GM19043 (cell line): ENCODE measurements around the gene TUBA1C.

Source experiments
- ATAC-seq: cut with Tn5 transposase; IDR thresholded peaks from one replicate; pipeline ENCODE4 v1.9.1; 2021; ENCODE audit warnings: low read depth; ENCODE audit not compliant: unreplicated experiment

TUBA1C gene

GRCh38 chr12:49264873-49265792, at the start of gene TUBA1C:
TSS of gene TUBA1C (plus strand) at chr12:49265082. CDS start at chr12:49265182, 100 bp downstream.
- peak; percentile 83 for ATAC-seq

GRCh38 chr12:49219417-49220026, 45.4 kb upstream of the TUBA1C start:
- no peak for ATAC-seq

- no peak for ATAC-seq
Measured at GRCh38 chr12:49220972-49221371, 43.9 kb upstream of the TUBA1C start.

GRCh38 chr12:49223122-49223521, 41.8 kb upstream of the TUBA1C start:
- no peak for ATAC-seq

GRCh38 chr12:49223590-49224369, 41.1 kb upstream of the TUBA1C start:
- no peak for ATAC-seq

- no peak for ATAC-seq
Measured at GRCh38 chr12:49225576-49226166, 39.2 kb upstream of the TUBA1C start.

GRCh38 chr12:49227713-49228112, 37.2 kb upstream of the TUBA1C start:
- ATAC-seq: no peak

GRCh38 chr12:49228653-49229052, 36.2 kb upstream of the TUBA1C start:
- ATAC-seq: no peak

GRCh38 chr12:49230176-49230804, 34.6 kb upstream of the TUBA1C start:
- ATAC-seq: no peak

GRCh38 chr12:49230805-49231194, 34.1 kb upstream of the TUBA1C start:
- no peak for ATAC-seq

- ATAC-seq: no peak
Measured at GRCh38 chr12:49231878-49232655, 32.8 kb upstream of the TUBA1C start.

GRCh38 chr12:49232940-49233841, 31.7 kb upstream of the TUBA1C start:
- ATAC-seq: no peak

- ATAC-seq: no peak
Measured at GRCh38 chr12:49233842-49234526, 30.9 kb upstream of the TUBA1C start.

GRCh38 chr12:49236423-49236822, 28.5 kb upstream of the TUBA1C start:
- no peak for ATAC-seq

- ATAC-seq: no peak
Measured at GRCh38 chr12:49243631-49244030, 21.3 kb upstream of the TUBA1C start.

- no peak for ATAC-seq
Measured at GRCh38 chr12:49244176-49244575, 20.7 kb upstream of the TUBA1C start.

- ATAC-seq: no peak
Measured at GRCh38 chr12:49251357-49251756, 13.5 kb upstream of the TUBA1C start.

- ATAC-seq: no peak
Measured at GRCh38 chr12:49253033-49253623, 11.8 kb upstream of the TUBA1C start.
